NT2/D1 (cell line): Measurements from ENCODE around the gene RYK.
"Not testable (repeated sequence)": the region's sequence is repeated elsewhere in the genome, so short reads cannot be mapped to it uniquely, and the experiment has no call there.

ENCODE experiments used
- DNase-seq: peaks from one replicate; pipeline ENCODE4 v3.0.0-alpha.2; 2011; ENCODE audit warnings: low read depth, low spot score
- H3K27me3 ChIP-seq: 2 replicates; pipeline ENCODE4 v1.6.0; 2011; ENCODE audit warnings: mild to moderate bottlenecking; ENCODE audit not compliant: insufficient read length, insufficient read depth
- H3K36me3 ChIP-seq: 2 replicates; pipeline ENCODE4 v1.6.1; 2011; ENCODE audit warnings: mild to moderate bottlenecking, low read length, mixed read lengths; ENCODE audit not compliant: insufficient read depth, insufficient read length
- H3K4me1 ChIP-seq: 2 replicates; pipeline ENCODE4 v1.5.1; 2011; ENCODE audit not compliant: insufficient read depth, insufficient read length
- H3K4me3 ChIP-seq: 2 replicates; pipeline ENCODE4 v1.5.1; 2011; ENCODE audit warnings: low read depth; ENCODE audit not compliant: insufficient read length
- H3K9ac ChIP-seq: 2 replicates; pipeline ENCODE4 v1.6.0; 2011; ENCODE audit warnings: low read depth; ENCODE audit not compliant: insufficient read length
- H3K9me3 ChIP-seq: 2 replicates; pipeline ENCODE4 v1.5.1; 2011; ENCODE audit warnings: mild to moderate bottlenecking, low read length; ENCODE audit not compliant: insufficient read depth
- SUZ12 ChIP-seq: IDR thresholded peaks from 2 replicates; pipeline ENCODE4 v1.6.1; 2011; ENCODE audit not compliant: insufficient read length, insufficient read depth; ENCODE audit errors: extremely low read depth
- YY1 ChIP-seq: IDR thresholded peaks from 2 replicates; pipeline ENCODE4 v1.6.1; 2011; ENCODE audit not compliant: insufficient read length, insufficient read depth
- ZNF274 ChIP-seq: IDR thresholded peaks from 2 replicates; pipeline ENCODE4 v1.6.1; 2011; ENCODE audit warnings: mild to moderate bottlenecking, low read depth, low read length

Gene RYK

GRCh38 chr3:134229038-134229437, 21.6 kb downstream of the RYK start:
- no peak overlapping the region for H3K4me3 ChIP-seq

GRCh38 chr3:134228479-134228878, 22.2 kb downstream of the RYK start:
- DNase-seq, result no peak
- Histone ChIP-seq H3K4me3 (no peak overlapping the region), H3K36me3 (no peaks in the 10 kb centered on the region), H3K27me3 (no peaks in the 10 kb centered on the region), H3K9me3 (peaks cover 7% of the 10 kb centered on the region), H3K4me1 (no peaks in the 10 kb centered on the region), H3K9ac (no peak overlapping the region)
- no peak for TF ChIP-seq YY1
- TF ChIP-seq SUZ12, result no peak
- TF ChIP-seq ZNF274, result no peak

More at GRCh38 chr3:134229038-134229437, 21.6 kb downstream of the RYK start:
- no peak overlapping the region for H3K9ac ChIP-seq
- no peak for DNase-seq
- H3K36me3 ChIP-seq, result no peaks in the 10 kb centered on the region
- TF ChIP-seq ZNF274 (no peak), YY1 (no peak), SUZ12 (no peak)
- H3K4me1 ChIP-seq, result no peaks in the 10 kb centered on the region
- peaks cover 11% of the 10 kb centered on the region for H3K9me3 ChIP-seq
- H3K27me3 ChIP-seq, result no peaks in the 10 kb centered on the region

GRCh38 chr3:134228035-134228434, 22.6 kb downstream of the RYK start:
- no peak for TF ChIP-seq YY1
- TF ChIP-seq ZNF274, result no peak
- TF ChIP-seq SUZ12, result no peak
- DNase-seq, result no peak

GRCh38 chr3:134224796-134225156, 25.9 kb downstream of the RYK start:
- DNase-seq, H3K27me3 ChIP-seq, H3K4me3 ChIP-seq, H3K9ac ChIP-seq, H3K9me3 ChIP-seq, H3K4me1 ChIP-seq: not testable (repeated sequence)
- H3K36me3 ChIP-seq, result peaks cover 13% of the 10 kb centered on the region

More at GRCh38 chr3:134228035-134228434, 22.6 kb downstream of the RYK start:
- Histone ChIP-seq H3K36me3 (no peaks in the 10 kb centered on the region), H3K9me3 (peaks cover 3% of the 10 kb centered on the region), H3K4me3 (no peak overlapping the region), H3K27me3 (no peaks in the 10 kb centered on the region), H3K4me1 (no peaks in the 10 kb centered on the region), H3K9ac (no peak overlapping the region)

GRCh38 chr3:134222835-134223234, 27.8 kb downstream of the RYK start:
- DNase-seq, result no peak
- TF ChIP-seq ZNF274, result no peak
- no peak for TF ChIP-seq YY1
- TF ChIP-seq SUZ12, result no peak
- no peaks in the 10 kb centered on the region for H3K27me3 ChIP-seq

GRCh38 chr3:134216851-134217250, 33.8 kb downstream of the RYK start:
- Histone ChIP-seq H3K27me3 (no peaks in the 10 kb centered on the region), H3K9me3 (no peaks in the 10 kb centered on the region), H3K36me3 (peaks cover 41% of the 10 kb centered on the region), H3K4me1 (no peaks in the 10 kb centered on the region), H3K4me3 (no peak overlapping the region), H3K9ac (no peak overlapping the region)
- no peak for DNase-seq
- TF ChIP-seq SUZ12, result no peak
- TF ChIP-seq ZNF274, result no peak
- no peak for TF ChIP-seq YY1

More at GRCh38 chr3:134222835-134223234, 27.8 kb downstream of the RYK start:
- Histone ChIP-seq H3K36me3 (peaks cover 24% of the 10 kb centered on the region), H3K4me3 (no peak overlapping the region), H3K4me1 (no peaks in the 10 kb centered on the region), H3K9me3 (no peaks in the 10 kb centered on the region), H3K9ac (no peak overlapping the region)

- Histone ChIP-seq H3K9me3 (no peaks in the 10 kb centered on the region), H3K9ac (no peak overlapping the region)
- no peak for TF ChIP-seq SUZ12
- TF ChIP-seq ZNF274, result no peak
- TF ChIP-seq YY1, result no peak
Measured at GRCh38 chr3:134216191-134216764, 34.4 kb downstream of the RYK start.

More at GRCh38 chr3:134216191-134216764, 34.4 kb downstream of the RYK start:
- Histone ChIP-seq H3K36me3 (peaks cover 39% of the 10 kb centered on the region), H3K4me3 (no peak overlapping the region), H3K4me1 (no peaks in the 10 kb centered on the region), H3K27me3 (no peaks in the 10 kb centered on the region)
- DNase-seq, result no peak
